Lower leg skin (tissue), 3 donors: ENCODE results near the gene KBTBD4.

ENCODE experiments used
- CTCF ChIP-seq, 3 donors: fragments of 450-650 bp; IDR thresholded peaks; one replicate each; pipeline ENCODE4 v1.5.1; 2016; ENCODE audit warnings: antibody characterized with exemption in 3 of 3, mild to moderate bottlenecking in 3 of 3, moderate library complexity in 2 of 3
- POLR2A ChIP-seq, 2 donors: fragments of 450-650 bp; IDR thresholded peaks; one replicate each; pipeline ENCODE4 v1.6.1; 2016 to 2017; ENCODE audit warnings: antibody characterized with exemption in 2 of 2, mild to moderate bottlenecking in 1 of 2, moderate library complexity in 1 of 2

GRCh38 chr11:47595029-47595428 lies 16.3 kb upstream of the KBTBD4 start:
- TF ChIP-seq POLR2A (IDR thresholded peaks at IDR 0.05) (no peak), CTCF (IDR thresholded peaks at IDR 0.05) (no peak)
